NCI-H774 (cell line): Measurements from ENCODE around the gene ALK.

Experiments used
- DNase-seq: peaks from one replicate; lab custom pipeline; 2025; lab: John Stamatoyannopoulos, UW

The ALK gene

DNA sequence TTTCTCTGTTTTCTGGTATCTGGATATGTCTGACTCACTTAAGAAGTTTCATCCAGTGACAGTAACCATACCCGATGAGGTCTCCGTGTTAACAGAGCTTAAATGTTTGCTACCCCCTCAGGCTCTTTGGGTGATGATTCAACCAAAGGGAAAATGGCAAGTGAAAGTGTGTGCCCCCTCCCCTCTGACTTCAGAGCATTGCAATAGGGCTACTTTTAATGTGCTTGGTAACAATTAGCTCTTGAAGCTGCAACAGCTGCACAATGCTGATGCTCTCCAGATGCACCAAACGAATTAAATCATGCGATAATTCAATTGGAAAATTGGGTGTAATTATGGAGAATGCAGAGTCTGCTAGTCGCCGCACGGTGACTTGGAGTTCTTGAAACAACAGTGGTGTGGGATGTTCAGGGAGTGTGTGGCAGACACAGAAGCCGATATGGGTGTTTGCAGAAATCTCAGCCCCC is 270.7 kb downstream of the ALK start:
- no peak for DNase-seq

DNA sequence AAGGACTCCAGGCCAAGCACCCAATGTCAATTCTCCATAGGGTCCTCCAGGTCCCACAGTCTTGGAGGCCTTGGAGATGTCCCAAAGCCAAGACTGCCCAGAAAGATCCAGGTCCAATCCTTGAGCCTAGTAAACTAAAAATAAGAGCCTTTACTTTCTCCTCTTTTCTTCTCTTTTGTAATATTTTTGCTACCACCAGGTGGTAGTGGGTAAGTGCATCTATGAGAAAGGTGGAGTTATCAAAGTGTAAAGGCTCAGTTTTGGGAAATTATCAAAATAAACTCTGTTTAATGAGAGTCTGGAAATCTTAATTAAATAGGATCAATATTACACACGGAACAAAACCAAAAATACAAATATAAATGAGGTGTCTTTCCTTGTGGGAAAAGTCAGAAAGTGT is 276.4 kb downstream of the ALK start:
- DNase-seq: no peak

DNA sequence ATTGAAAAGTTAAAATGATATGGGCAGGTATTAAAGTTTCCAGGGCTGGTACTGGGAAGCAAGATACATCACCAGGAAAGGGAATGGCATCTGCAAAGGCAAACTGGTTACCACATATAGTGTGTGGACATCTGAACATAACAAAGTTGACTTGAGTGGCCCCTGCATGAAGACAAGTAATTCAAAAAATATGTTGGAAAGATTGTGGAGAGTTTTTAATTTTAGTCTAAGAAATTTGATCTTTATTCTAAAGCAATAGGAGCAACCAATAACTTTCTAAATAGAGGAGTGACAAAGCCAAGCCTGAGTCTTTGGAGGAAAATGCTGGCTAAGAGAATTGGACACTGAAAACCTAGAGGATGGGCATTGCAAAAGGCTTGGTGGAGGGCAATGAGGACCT is 278.2 kb downstream of the ALK start:
- DNase-seq: no peak

DNA sequence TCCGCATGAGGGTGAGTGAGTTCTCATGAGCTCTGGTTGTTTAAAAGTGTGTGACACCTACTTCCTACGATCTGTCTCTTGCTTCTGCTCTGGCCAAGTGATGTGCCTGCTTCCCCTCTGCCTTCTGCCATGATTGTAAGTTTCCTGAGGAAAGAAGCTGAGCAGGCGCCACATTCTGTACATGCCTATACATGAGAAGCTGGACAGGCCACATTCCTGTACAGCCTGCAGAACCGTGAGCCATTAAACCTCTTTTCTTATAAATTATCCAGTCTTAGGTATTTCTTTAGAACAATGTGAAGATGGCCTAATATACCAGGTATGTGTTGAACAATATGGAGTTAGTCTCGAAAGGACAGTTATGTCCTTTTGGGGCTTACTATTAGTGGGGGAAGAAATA is 281.0 kb downstream of the ALK start:
- DNase-seq: no peak

- DNase-seq: no peak
These were observed 282.7 kb downstream of the ALK start for GRCh38 chr2:29638641-29639040.

DNA sequence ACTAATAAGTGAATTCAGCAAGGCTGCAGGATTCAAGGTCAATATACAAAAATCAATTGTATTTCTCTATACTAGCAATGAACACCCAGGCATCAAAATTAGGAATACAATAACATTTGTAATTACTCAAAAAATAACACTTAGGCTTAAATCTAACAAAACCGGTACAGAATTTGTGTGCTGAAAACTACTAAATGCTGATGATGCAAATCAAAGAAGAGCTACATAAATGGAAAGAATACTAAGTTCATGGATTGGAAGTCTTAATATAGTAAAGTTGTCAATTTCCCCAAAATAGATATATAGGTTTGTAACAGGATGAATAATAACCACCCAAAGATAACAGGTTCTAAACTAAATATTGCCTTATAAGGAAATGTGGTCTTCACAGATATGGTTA is 286.5 kb downstream of the ALK start:
- no peak for DNase-seq

DNA sequence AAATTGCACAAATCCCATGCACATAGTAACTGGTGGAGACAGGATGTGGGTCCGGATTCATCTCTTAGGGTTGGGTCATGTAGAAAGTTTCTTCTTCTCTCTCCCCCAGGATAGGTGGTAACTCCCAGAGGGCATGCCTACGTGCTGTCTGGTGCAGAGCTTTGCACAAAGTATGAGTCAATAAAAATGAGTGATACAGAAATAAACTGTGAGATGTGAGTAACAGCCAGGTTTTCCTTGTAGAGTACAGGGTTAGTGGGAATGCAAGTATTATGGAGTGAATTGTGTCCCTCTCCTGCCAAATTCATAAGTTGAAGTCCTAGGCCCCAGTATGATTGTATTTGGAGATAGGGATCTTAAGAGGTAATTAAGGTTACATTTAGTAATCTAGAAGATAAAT is 289.4 kb downstream of the ALK start:
- no peak for DNase-seq

DNA sequence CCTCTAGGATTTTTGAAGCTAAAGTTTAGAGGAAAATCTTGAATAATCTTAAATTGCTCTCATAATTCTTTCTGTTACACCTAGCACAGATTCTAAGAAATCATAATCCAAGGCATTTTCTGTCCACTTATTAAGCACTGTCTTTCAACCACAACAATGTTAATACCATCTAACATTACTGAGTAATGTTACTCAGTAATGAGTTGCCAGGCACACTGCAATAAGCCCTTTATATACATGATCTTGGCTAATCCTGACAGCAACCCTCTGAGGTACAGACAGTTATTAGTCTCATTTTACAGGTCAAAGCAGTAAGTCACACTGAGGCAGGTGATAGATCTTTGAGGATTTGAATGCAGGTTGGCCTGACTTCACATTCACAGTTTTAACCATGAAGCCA is 291.9 kb downstream of the ALK start:
- DNase-seq: no peak

DNA sequence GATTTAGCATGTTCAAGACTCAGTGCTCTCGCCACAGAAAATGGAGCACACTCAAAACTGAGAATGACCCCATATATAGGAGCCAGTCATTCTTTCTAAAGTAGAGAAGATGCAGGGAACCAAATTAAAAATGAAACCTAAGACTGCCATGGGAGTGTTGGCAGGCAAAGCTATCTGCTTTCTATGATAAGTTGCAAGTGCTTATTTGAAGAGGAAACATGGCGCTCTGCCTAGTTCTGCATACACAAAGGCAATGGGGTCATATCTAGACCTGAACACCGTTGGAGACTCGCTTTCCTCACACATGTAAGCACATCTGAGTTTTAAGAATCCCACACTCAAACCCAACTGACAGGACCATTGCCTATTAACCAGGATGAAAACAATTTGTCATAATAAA is 292.5 kb downstream of the ALK start:
- DNase-seq: no peak

DNA sequence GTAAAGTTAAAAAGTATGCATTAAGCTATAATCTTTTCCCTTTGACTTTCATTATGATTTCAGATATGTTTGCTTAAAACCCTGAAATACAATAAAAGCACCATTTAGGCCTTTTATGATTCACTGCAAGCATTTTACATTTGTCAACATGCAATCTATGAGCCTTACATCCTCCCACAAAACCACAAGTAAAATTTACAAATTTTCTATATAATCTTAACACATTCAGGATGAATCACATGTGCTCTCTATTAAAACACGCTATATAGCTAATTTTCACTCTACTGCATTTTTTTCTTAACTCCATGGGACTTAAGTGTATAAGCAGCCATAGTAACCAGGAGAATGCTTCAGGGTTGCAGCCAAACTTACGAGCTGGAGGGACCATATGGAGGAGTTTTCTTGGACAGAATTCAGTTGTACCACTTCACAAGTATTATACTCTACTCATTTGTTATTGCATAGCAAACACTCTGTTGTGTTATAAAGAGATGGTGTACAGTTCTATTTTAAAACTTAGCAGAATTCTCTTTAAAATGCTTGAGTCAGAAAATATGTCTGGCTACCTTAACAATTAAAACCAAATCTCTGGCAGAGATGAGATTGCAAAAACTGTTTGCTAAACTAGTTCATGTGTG is 293.2 kb downstream of the ALK start:
- no peak for DNase-seq

DNA sequence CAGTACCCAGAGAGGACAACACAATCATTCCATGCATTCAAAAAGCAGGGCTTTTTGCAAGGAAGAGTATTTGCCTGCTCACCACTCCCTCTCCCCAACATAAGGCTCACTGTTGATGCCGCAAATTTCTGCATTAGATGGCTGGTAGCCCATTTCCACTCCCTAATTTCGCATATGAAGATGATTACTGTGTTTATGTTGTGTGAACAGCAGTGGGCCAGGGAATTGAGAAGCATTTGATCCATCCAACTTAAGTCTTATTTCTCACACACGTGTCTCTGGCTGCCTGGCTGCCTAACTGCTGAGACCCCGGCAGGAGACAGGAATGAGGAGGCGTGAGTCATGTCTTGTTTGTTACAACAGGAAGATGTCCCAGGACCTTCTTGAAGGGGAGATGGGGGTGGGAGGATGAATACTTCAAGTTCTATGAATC is 294.1 kb downstream of the ALK start:
- no peak for DNase-seq

- DNase-seq: no peak
These were observed 300.5 kb downstream of the ALK start for GRCh38 chr2:29620890-29621289.

GRCh38 chr2:29619689-29620088 is 301.7 kb downstream of the ALK start:
- DNase-seq: no peak

DNA sequence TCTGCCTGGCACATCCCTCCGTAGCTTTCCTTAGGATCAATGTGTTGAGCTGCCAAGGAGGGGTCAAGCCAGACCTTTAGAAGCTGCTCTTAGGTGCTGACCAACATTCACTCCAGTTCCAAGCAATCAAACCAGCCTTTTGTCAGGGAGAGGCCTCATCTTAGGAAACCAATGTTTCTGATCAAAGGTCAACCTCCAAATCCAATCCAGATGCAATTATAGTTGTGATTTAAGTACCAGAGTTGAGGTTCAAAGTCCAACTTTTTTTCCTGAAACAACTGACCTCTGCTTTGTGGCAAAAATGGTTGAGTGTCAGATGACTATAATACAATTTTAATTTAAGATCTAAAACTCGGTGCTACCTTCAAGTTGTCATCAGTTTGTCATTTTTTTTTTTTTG is 303.4 kb downstream of the ALK start:
- no peak for DNase-seq

GRCh38 chr2:29617351-29617750 is 304.0 kb downstream of the ALK start:
- no peak for DNase-seq

DNA sequence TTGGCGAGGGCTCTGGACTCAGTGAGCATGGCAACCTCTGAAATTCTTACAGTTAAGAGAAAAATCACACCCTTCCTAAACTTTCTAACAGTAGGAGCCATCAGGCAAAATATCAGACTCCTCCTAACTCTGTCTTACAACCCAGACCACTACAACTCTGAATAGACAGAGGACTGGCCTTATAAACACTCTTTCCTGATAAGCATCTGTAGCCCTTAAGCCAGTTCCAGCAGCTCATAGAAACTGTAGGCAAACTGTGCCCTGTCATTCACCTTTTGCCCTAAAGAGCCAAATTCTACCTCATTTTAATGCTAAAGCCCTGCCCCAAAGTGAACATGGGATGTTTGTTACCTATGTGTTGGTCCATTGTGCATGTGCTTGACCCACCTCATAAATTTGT is 304.8 kb downstream of the ALK start:
- DNase-seq: no peak

GRCh38 chr2:29615841-29616240 is 305.5 kb downstream of the ALK start:
- DNase-seq: no peak

GRCh38 chr2:29615183-29615582 is 306.2 kb downstream of the ALK start:
- DNase-seq: no peak

DNA sequence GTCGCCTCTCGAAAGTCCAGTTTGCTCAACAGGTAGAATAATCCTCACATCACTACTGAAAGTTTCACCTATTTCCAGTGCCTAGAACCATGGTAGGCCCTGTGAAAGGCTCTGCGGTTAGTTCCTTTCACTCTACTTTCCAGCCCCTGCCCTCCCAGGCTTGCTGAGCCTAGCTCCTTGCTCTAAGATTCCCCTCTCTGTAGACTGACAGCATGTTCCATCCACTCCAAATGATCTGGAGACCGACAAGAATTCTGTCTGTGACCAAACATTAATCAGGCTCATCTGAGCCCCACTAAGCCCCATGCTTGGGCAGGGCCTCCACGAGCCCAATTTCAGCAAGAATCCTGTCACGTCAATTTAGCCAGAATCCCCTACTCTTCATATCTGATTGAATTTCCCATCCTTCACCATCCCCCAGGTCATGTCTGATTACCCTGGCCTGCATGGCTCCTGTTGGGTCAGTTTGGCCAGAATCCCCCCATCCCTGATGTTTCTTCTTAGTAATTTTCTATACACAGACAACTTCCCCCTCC is 307.0 kb downstream of the ALK start:
- no peak for DNase-seq

GRCh38 chr2:29613792-29614266 is 307.6 kb downstream of the ALK start:
- no peak for DNase-seq

DNA sequence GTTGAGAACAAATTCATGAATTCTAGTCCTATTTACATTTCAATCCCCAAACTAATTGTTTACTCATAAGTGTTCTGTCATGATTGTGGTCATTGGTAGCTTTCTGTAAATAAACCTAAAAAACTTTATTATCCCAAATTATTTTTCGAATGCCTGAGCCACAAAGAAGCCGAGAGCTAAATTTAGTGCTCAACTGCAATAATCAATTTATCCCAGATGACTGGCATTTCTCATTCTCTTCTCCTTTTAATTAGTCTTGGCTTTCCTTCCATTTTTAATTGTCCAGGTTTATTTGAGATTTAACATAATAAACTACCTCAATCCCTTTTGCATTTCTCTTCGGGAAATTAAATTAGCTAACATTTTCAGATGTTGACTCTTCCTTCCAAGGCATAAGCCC is 308.3 kb downstream of the ALK start:
- DNase-seq: no peak

DNA sequence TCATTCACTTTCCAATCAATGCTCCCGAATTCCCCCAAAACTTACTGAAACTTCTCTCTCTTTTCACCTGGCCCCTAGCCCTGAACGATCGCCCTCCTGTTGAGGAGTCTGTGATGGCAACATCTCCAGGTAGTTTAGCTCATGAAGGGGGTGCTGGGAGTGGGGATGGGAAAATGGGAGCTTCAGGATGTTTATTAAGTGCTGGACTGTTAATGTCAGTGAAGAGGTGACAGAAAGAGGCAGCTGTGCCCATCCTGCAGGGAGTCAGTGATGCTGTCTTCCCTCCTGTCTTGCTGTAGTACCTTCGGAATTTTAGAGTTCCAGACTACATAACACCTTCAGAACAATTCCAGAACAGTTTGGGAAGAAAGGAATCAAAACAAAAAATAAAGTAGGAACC is 308.8 kb downstream of the ALK start:
- DNase-seq: no peak

DNA sequence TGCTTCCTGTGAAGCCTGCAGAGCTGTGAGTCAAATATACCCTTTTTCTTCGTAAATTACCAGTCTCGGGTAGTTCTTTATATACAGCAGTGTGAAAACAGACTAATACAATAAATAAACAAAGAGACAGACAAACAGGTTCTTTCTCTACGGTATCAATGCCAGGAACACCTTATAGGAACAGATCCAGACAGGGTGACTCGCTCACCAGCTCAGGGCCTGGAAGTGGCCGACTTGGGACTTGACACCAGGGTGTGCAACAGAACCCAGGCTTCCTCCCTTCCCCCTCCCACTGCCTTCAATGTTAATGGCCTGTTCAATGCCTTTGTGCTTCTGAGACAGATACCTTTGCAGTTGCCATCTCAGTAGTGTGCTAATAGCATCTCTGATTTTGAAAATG is 309.5 kb downstream of the ALK start:
- no peak for DNase-seq

DNA sequence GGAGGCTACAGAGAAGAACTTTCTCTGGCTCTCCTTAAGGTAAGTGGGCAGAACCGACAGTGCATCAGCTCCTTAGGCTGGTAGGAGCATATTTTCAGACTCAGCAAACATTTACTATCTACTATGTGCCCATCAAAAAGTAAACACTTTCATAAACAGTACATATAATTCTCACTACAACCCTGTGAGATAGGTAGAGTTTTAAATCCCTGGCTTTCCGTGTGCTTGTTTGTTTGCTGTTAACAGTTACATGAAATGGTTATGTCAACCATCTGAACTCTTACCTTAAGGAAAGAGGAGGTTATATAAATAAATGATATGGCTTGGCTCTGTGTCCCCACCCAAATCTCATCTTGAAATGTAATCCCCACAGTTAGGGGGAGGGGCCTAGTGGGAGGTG is 310.1 kb downstream of the ALK start:
- DNase-seq: no peak
